HTERT RPE-1 (cell line): ENCODE results near the gene UNC93B1.

ENCODE experiments used
- in situ Hi-C: fragments of 300-500 bp; cut with MboI; formaldehyde crosslinking; loops from 4 replicates; pipeline ENCODE4 v1.14.3; 2020; ENCODE audit warnings: low sequenced_read_pairs

UNC93B1 gene

GRCh38 chr11:68003846-68004550 lies at the start of gene UNC93B1:
TSS of gene UNC93B1 (minus strand) at chr11:68004097. CDS start at chr11:68004043, 54 bp downstream.
- in situ Hi-C loops = no loop called here

GRCh38 chr11:68053117-68053516 lies 49.2 kb upstream of the UNC93B1 start:
- in situ Hi-C loops = no loop called here

GRCh38 chr11:68052137-68052873 lies 48.4 kb upstream of the UNC93B1 start:
- in situ Hi-C loops = no loop called here

GRCh38 chr11:68051191-68052136 lies 47.6 kb upstream of the UNC93B1 start:
- in situ Hi-C loops = no loop called here

GRCh38 chr11:68050371-68050841 lies 46.5 kb upstream of the UNC93B1 start:
- in situ Hi-C loops = no loop called here

GRCh38 chr11:68049509-68050370 lies 45.8 kb upstream of the UNC93B1 start:
- in situ Hi-C loops = no loop called here

GRCh38 chr11:68048681-68049508 lies 45.0 kb upstream of the UNC93B1 start:
- in situ Hi-C loops = no loop called here

GRCh38 chr11:68047437-68048290 lies 43.8 kb upstream of the UNC93B1 start:
- in situ Hi-C loops = no loop called here

GRCh38 chr11:68044898-68045351 lies 41.0 kb upstream of the UNC93B1 start:
- in situ Hi-C loops = no loop called here

GRCh38 chr11:68044145-68044813 lies 40.4 kb upstream of the UNC93B1 start:
- in situ Hi-C loops = no loop called here

GRCh38 chr11:68043349-68044144 lies 39.6 kb upstream of the UNC93B1 start:
- in situ Hi-C loops = no loop called here

GRCh38 chr11:68043029-68043348 lies 39.1 kb upstream of the UNC93B1 start:
- in situ Hi-C loops = no loop called here

- in situ Hi-C loops = no loop called here
Observed at GRCh38 chr11:68042219-68043028, 38.5 kb upstream of the UNC93B1 start.

- in situ Hi-C loops = no loop called here
Observed at GRCh38 chr11:68041617-68042218, 37.8 kb upstream of the UNC93B1 start.

- in situ Hi-C loops = no loop called here
Observed at GRCh38 chr11:68040957-68041591, 37.2 kb upstream of the UNC93B1 start.
